Smooth muscle cell (in vitro differentiated cells): Measurements from ENCODE around the gene SUDS3. TPM values are rescaled to one million over a fixed set of nuclear protein-coding genes. Genes with fewer than 3 reads are reported as not detected.

ENCODE experiments used
- DNase-seq: peaks from one replicate; lab custom pipeline; 2025; ENCODE audit not compliant: unreplicated experiment; lab: John Stamatoyannopoulos, UW
- H2AFZ ChIP-seq: fragments of 200-600 bp; sonication (generic); 2 replicates; pipeline ENCODE4 v1.6.0; 2016; ENCODE audit warnings: antibody characterized with exemption, low read depth, mild to moderate bottlenecking
- H3F3A ChIP-seq: fragments of 200-600 bp; sonication (generic); 2 replicates; pipeline ENCODE4 v1.6.0; 2017; ENCODE audit warnings: antibody characterized with exemption, low read depth
- H3K27ac ChIP-seq: fragments of 200-600 bp; sonication (generic); 2 replicates; pipeline ENCODE4 v1.5.1; 2016; ENCODE audit warnings: low read depth, mild to moderate bottlenecking
- H3K27me3 ChIP-seq: fragments of 200-600 bp; sonication (generic); 2 replicates; pipeline ENCODE4 v1.6.1; 2016; ENCODE audit warnings: low read depth, mild to moderate bottlenecking
- H3K36me3 ChIP-seq: fragments of 200-600 bp; sonication (generic); 2 replicates; pipeline ENCODE4 v1.5.1; 2016; ENCODE audit warnings: low read depth
- H3K4me1 ChIP-seq: fragments of 200-600 bp; sonication (generic); 2 replicates; pipeline ENCODE4 v1.5.1; 2016; ENCODE audit warnings: low read depth
- H3K4me2 ChIP-seq: fragments of 200-600 bp; sonication (generic); 2 replicates; pipeline ENCODE4 v1.6.0; 2016; ENCODE audit warnings: mild to moderate bottlenecking
- H3K4me3 ChIP-seq: fragments of 200-600 bp; sonication (generic); 2 replicates; pipeline ENCODE4 v1.5.1; 2016; ENCODE audit warnings: mild to moderate bottlenecking
- H3K79me2 ChIP-seq: fragments of 200-600 bp; sonication (generic); 2 replicates; pipeline ENCODE4 v1.6.0; 2016; ENCODE audit warnings: low read depth, mild to moderate bottlenecking
- H3K9ac ChIP-seq: fragments of 200-600 bp; sonication (generic); 2 replicates; pipeline ENCODE4 v1.6.0; 2016; ENCODE audit warnings: low read depth
- H3K9me3 ChIP-seq: fragments of 200-600 bp; sonication (generic); replicated peaks from 2 replicates; pipeline ENCODE4 v1.5.1; 2016; ENCODE audit warnings: low read depth
- H4K20me1 ChIP-seq: fragments of 200-600 bp; sonication (generic); 2 replicates; pipeline ENCODE4 v1.6.0; 2016; ENCODE audit warnings: low read depth
- WGBS: methylation state at CpG from one replicate; pipeline ENCODE4 v1.1.7; 2016; ENCODE audit warnings: low lambda C conversion rate; 5-methylcytosine and 5-hydroxymethylcytosine counted together
- polyA plus RNA-seq: library from polyadenylated mRNA; unstranded; fragments of >200 nt; fragmentation: Nextera tagmentation; extraction: Ambion mirVana; gene quantifications from 2 replicates; pipeline ENCODE4 v1.2.1, GENCODE V29; 2016
- total RNA-seq: library from RNA; depleted of rRNA; stranded (reverse); fragments of >200 nt; gene quantifications from 2 replicates; pipeline ENCODE4 v1.2.3, GENCODE V29; 2014
- TF ChIP-seq, protein P1 (sequence below): fragments of 200-600 bp; sonication (generic); IDR thresholded peaks from 2 replicates; pipeline ENCODE4 v1.5.1; 2017; ENCODE audit warnings: borderline replicate concordance, mild to moderate bottlenecking, antibody characterized with exemption; ENCODE audit not compliant: insufficient read depth, poor library complexity, severe bottlenecking

The SUDS3 gene
- total and polyA plus RNA-seq, 2 experiments from 2014 or later = 11.4 to 58.2 TPM

DNA sequence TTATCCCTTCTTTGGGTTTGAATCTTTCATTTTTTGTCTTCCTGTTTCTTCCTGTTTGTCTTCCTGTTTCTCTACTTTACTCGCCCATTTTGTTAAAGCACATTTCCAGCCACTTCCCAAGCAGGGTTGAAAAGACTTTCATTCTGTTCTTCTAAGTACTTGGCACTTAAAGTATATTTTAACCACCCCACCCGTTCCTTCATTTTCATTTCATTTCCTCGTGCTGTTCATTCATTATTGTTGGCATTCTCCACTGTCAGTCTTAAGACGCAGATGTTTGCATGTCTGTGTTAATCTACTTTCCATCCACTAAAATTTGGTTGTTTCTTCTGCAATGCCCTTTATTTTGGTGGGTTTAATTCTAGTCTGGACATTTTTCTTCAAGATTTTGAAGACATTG, 49.0 kb downstream of the SUDS3 start:
- 82% methylated on average over 4 of the region's 4 CpGs for WGBS
- H3K27me3 ChIP-seq = no peaks in the 10 kb centered on the region

DNA sequence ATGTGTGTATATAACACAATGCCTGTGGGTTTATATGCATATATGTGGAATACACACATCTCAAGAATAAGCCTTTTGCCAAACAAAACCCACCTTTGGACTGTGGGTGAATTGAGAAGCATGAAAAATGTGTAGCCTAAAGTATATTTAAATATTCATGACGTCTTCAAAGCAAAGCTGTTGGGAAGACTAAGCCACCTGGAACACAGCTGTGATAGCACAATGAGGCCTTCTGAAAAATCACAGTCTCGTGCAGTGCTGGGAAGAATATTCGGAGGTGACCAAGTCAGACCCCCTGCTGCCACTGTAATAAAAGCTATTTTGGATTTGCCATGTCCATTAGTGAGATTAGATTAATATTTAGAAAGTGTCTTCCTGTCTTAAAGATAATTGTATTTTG, 51.5 kb downstream of the SUDS3 start:
- TF ChIP-seq, protein P1, sequence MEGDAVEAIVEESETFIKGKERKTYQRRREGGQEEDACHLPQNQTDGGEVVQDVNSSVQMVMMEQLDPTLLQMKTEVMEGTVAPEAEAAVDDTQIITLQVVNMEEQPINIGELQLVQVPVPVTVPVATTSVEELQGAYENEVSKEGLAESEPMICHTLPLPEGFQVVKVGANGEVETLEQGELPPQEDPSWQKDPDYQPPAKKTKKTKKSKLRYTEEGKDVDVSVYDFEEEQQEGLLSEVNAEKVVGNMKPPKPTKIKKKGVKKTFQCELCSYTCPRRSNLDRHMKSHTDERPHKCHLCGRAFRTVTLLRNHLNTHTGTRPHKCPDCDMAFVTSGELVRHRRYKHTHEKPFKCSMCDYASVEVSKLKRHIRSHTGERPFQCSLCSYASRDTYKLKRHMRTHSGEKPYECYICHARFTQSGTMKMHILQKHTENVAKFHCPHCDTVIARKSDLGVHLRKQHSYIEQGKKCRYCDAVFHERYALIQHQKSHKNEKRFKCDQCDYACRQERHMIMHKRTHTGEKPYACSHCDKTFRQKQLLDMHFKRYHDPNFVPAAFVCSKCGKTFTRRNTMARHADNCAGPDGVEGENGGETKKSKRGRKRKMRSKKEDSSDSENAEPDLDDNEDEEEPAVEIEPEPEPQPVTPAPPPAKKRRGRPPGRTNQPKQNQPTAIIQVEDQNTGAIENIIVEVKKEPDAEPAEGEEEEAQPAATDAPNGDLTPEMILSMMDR = no peak
- H3K4me3 ChIP-seq = no peak overlapping the region
- WGBS = 93% methylated on average over 3 of the region's 3 CpGs

More for the DNA sequence above, 49.0 kb downstream of the SUDS3 start:
- H3K9me3 ChIP-seq = no peaks in the 10 kb centered on the region
- no peak overlapping the region for H3K27ac ChIP-seq
- H3K4me3 ChIP-seq = no peak overlapping the region
- no peaks in the 10 kb centered on the region for H3K4me1 ChIP-seq
- no peak overlapping the region for H3K4me2 ChIP-seq
- no peaks in the 10 kb centered on the region for H4K20me1 ChIP-seq
- no peak for DNase-seq
- H3F3A ChIP-seq = no peaks in the 10 kb centered on the region
- no peaks in the 10 kb centered on the region for H3K79me2 ChIP-seq
- no peaks in the 10 kb centered on the region for H3K36me3 ChIP-seq
- H3K9ac ChIP-seq = no peak overlapping the region
- no peak overlapping the region for H2AFZ ChIP-seq
- TF ChIP-seq, protein P1 = no peak

DNA sequence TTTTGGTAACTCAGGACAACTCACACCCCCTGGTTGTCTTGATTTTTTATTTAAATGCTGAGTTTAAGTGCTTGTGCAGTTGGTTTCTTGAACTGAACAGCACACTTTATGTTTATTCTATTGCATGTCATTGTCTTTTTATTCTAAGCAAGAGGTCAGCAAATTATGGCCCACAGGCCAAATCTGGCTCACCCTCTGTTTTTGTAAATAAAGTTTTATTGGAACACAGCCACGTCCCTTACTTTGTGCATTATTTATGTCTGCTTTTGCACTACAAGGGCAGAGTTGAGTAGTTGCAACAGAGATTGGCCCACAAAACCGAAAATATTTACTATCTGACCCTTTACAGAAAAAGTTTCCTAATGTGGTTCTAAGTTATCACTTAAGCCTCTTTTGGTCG, 52.3 kb downstream of the SUDS3 start:
- Histone ChIP-seq H3K27ac (no peak overlapping the region), H3F3A (no peaks in the 10 kb centered on the region)
- WGBS = 89% methylated on average over 3 of the region's 3 CpGs

More for the DNA sequence above, 51.5 kb downstream of the SUDS3 start:
- H3K4me1 ChIP-seq = no peaks in the 10 kb centered on the region
- no peaks in the 10 kb centered on the region for H3F3A ChIP-seq
- no peaks in the 10 kb centered on the region for H3K79me2 ChIP-seq
- no peaks in the 10 kb centered on the region for H3K36me3 ChIP-seq
- DNase-seq = no peak
- no peak overlapping the region for H2AFZ ChIP-seq
- no peaks in the 10 kb centered on the region for H3K27me3 ChIP-seq
- H3K4me2 ChIP-seq = no peak overlapping the region
- H3K9me3 ChIP-seq = no peaks in the 10 kb centered on the region
- no peak overlapping the region for H3K27ac ChIP-seq
- H4K20me1 ChIP-seq = no peaks in the 10 kb centered on the region
- H3K9ac ChIP-seq = no peak overlapping the region

More for the DNA sequence above, 52.3 kb downstream of the SUDS3 start:
- DNase-seq = no peak
- H2AFZ ChIP-seq = no peak overlapping the region
- H3K4me1 ChIP-seq = no peaks in the 10 kb centered on the region
- H3K4me2 ChIP-seq = no peak overlapping the region
- H3K27me3 ChIP-seq = no peaks in the 10 kb centered on the region
- TF ChIP-seq, protein P1 = no peak
- H3K9me3 ChIP-seq = no peaks in the 10 kb centered on the region
- H3K4me3 ChIP-seq = no peak overlapping the region
- no peaks in the 10 kb centered on the region for H3K79me2 ChIP-seq
- H3K36me3 ChIP-seq = no peaks in the 10 kb centered on the region
- no peaks in the 10 kb centered on the region for H4K20me1 ChIP-seq
- no peak overlapping the region for H3K9ac ChIP-seq
